NCI-H526 treated with DMSO at 0.1 percent for 48 hours (cell line): ENCODE results near the gene SDC3.
A peak's percentile ranks its signal among the peaks of the same experiment; 100 is the strongest.
"Not testable (repeated sequence)": the region's sequence is repeated elsewhere in the genome, so short reads cannot be mapped to it uniquely, and the experiment has no call there.

ENCODE experiments used
- DNase-seq: peaks from one replicate; lab custom pipeline; 2025; lab: John Stamatoyannopoulos, UW

Gene SDC3

GRCh38 chr1:30875197-30875596 lies 33.4 kb downstream of the SDC3 start:
- no peak for DNase-seq

GRCh38 chr1:30874176-30874575 lies 34.4 kb downstream of the SDC3 start:
- no peak for DNase-seq

GRCh38 chr1:30872948-30873263 lies 35.7 kb downstream of the SDC3 start:
- DNase-seq = no peak

GRCh38 chr1:30872033-30872947 lies 36.3 kb downstream of the SDC3 start:
- DNase-seq = no peak

- no peak for DNase-seq
Observed at GRCh38 chr1:30871276-30871871, 37.2 kb downstream of the SDC3 start.

GRCh38 chr1:30870656-30871055 lies 37.9 kb downstream of the SDC3 start:
- DNase-seq = no peak

GRCh38 chr1:30870035-30870434 lies 38.5 kb downstream of the SDC3 start:
- no peak for DNase-seq

GRCh38 chr1:30868833-30869435 lies 39.6 kb downstream of the SDC3 start:
- no peak for DNase-seq

- not testable (repeated sequence) for DNase-seq
Observed at GRCh38 chr1:30868057-30868456, 40.5 kb downstream of the SDC3 start.

GRCh38 chr1:30867537-30867936 lies 41.0 kb downstream of the SDC3 start:
- DNase-seq = no peak

- DNase-seq = no peak
Observed at GRCh38 chr1:30866594-30866993, 42.0 kb downstream of the SDC3 start.

- no peak for DNase-seq
Observed at GRCh38 chr1:30864681-30865080, 43.9 kb downstream of the SDC3 start.

- no peak for DNase-seq
Observed at GRCh38 chr1:30863858-30864604, 44.5 kb downstream of the SDC3 start.

- DNase-seq = no peak
Observed at GRCh38 chr1:30860320-30860652, 48.3 kb downstream of the SDC3 start.

- DNase-seq = no peak
Observed at GRCh38 chr1:30857964-30858363, 50.6 kb downstream of the SDC3 start.

- DNase-seq = no peak
Observed at GRCh38 chr1:30857062-30857461, 51.5 kb downstream of the SDC3 start.

GRCh38 chr1:30856260-30856790 lies 52.2 kb downstream of the SDC3 start:
- peak; percentile 10 for DNase-seq

GRCh38 chr1:30855686-30856259 lies 52.8 kb downstream of the SDC3 start:
- no peak for DNase-seq

GRCh38 chr1:30853350-30853749 lies 55.2 kb downstream of the SDC3 start:
- DNase-seq = no peak

GRCh38 chr1:30852026-30852425 lies 56.5 kb downstream of the SDC3 start:
- no peak for DNase-seq

- no peak for DNase-seq
Observed at GRCh38 chr1:30851286-30851685, 57.3 kb downstream of the SDC3 start.

GRCh38 chr1:30850607-30851006 lies 58.0 kb downstream of the SDC3 start:
- DNase-seq = no peak
